HepG2 (cell line): ENCODE data around the gene APLNR. TPM values are rescaled to one million over a fixed set of nuclear protein-coding genes. Genes with fewer than 3 reads are reported as not detected.

ENCODE experiments used
- ATAC-seq: fragments of 200-7000 bp; cut with Tn5 transposase; 3 replicates; pipeline ENCODE4 v1.9.1; 2020; ENCODE audit warnings: mild to moderate bottlenecking, moderate library complexity
- BruUV-seq: library from RNA; stranded (reverse); fragments of 400-500 nt; replicated peaks from 2 replicates; lab custom pipeline; 2021; lab: Mats Ljungman, UMichigan
- CTCF ChIA-PET: fragments of 300-600 bp; formaldehyde crosslinking; extraction: SDS; loops from one replicate; lab custom pipeline; 2021; ENCODE audit warnings: low total read pairs, inconsistent platforms, low intra/inter-chr PET ratio; lab: Yijun Ruan, JAX
- POLR2A ChIA-PET: fragments of 350-600 bp; sonication (Branson Sonifier 250); formaldehyde crosslinking; loops from one replicate; lab custom pipeline; 2020; ENCODE audit warnings: antibody characterized with exemption, inconsistent platforms; lab: Yijun Ruan, JAX
- DNase-seq: peaks from one replicate; pipeline ENCODE4 v3.0.0-alpha.2; 2015; ENCODE audit warnings: low spot score
- FAIRE-seq: peaks from 3 replicates; lab custom pipeline; 2011; peaks lifted over from hg19 to GRCh38; lab: Jason Lieb, UNC
- H2AFZ ChIP-seq: one replicate; pipeline ENCODE4 v1.6.1; 2011; ENCODE audit warnings: low read length, inconsistent platforms
- H3K27ac ChIP-seq: fragments of 300-600 bp; 3 replicates; pipeline ENCODE4 v1.8.0; 2011; ENCODE audit warnings: mixed run types, mild to moderate bottlenecking, mixed read lengths, low read length, inconsistent platforms; ENCODE audit not compliant: insufficient read depth; ENCODE audit errors: extremely low read length
- H3K27me3 ChIP-seq, 2 experiments: fragments of 200-600 bp in 1 of 2; 2 replicates in 1 of 2; 3 replicates in 1 of 2; pipeline versions ENCODE4 v1.6.0 to v1.8.0; 2011; ENCODE audit warnings: low read length in 2 of 2, mild to moderate bottlenecking in 2 of 2, moderate library complexity in 2 of 2, inconsistent platforms in 1 of 2; ENCODE audit not compliant: insufficient read depth in 2 of 2, control insufficient read depth in 1 of 2
- H3K36me3 ChIP-seq, 2 experiments: fragments of 200-600 bp in 1 of 2; replicated peaks in 1 of 2; 2 replicates in 1 of 2; 3 replicates in 1 of 2; pipeline versions ENCODE4 v1.5.1 to v1.8.0; 2011; ENCODE audit warnings: low read length in 2 of 2, inconsistent platforms in 1 of 2; ENCODE audit not compliant: insufficient read depth in 2 of 2, control insufficient read depth in 1 of 2
- H3K4me1 ChIP-seq: 2 replicates; pipeline ENCODE4 v1.5.1; 2012; ENCODE audit warnings: low read length, inconsistent platforms; ENCODE audit not compliant: insufficient read depth
- H3K4me2 ChIP-seq: 2 replicates; pipeline ENCODE4 v1.6.0; 2011; ENCODE audit warnings: low read depth, low read length, inconsistent platforms
- H3K4me3 ChIP-seq, 3 experiments: fragments of 200-600 bp in 1 of 3; sonication (generic), shearing (Covaris generic) in 1 of 3; replicated peaks in 1 of 3; 2 replicates each; pipeline ENCODE4 v1.5.1; 2011 to 2016; ENCODE audit warnings: low read length in 3 of 3, inconsistent platforms in 2 of 3, low read depth in 2 of 3, mild to moderate bottlenecking in 2 of 3, control low read depth in 1 of 3, mixed read lengths in 1 of 3; ENCODE audit not compliant: insufficient read depth in 1 of 3
- H3K79me2 ChIP-seq: one replicate; pipeline ENCODE4 v1.6.1; 2011; ENCODE audit warnings: low read length, inconsistent platforms; ENCODE audit not compliant: insufficient read depth
- H3K9ac ChIP-seq: 2 replicates; pipeline ENCODE4 v1.6.0; 2011; ENCODE audit warnings: mild to moderate bottlenecking, low read depth, low read length, inconsistent platforms; ENCODE audit not compliant: insufficient read depth
- H3K9me3 ChIP-seq: 2 replicates; pipeline ENCODE4 v1.5.1; 2012; ENCODE audit warnings: mild to moderate bottlenecking, low read length
- H4K20me1 ChIP-seq: 2 replicates; pipeline ENCODE4 v1.6.0; 2011; ENCODE audit warnings: inconsistent platforms, mild to moderate bottlenecking, low read length, moderate library complexity; ENCODE audit not compliant: insufficient read depth
- CEBPG ChIP-seq: IDR thresholded peaks from 2 replicates; pipeline ENCODE4 v1.6.1; 2016
- ZBTB40 ChIP-seq, 2 experiments: fragments of 450-650 bp in 1 of 2; sonication (generic) in 1 of 2; formaldehyde crosslinking in 1 of 2; IDR thresholded peaks; 2 replicates each; pipeline versions ENCODE4 v1.6.1 to v1.8.0; 2016 to 2022; ENCODE audit warnings: antibody characterized with exemption in 1 of 2, mild to moderate bottlenecking in 1 of 2, missing genetic modification reagents in 1 of 2
- ZNF460 ChIP-seq: sonication (generic); formaldehyde crosslinking; IDR thresholded peaks from 2 replicates; pipeline ENCODE4 v1.5.1; 2020; ENCODE audit warnings: missing genetic modification reagents, mild to moderate bottlenecking, borderline replicate concordance
- ZNF616 ChIP-seq: sonication (generic); formaldehyde crosslinking; IDR thresholded peaks from 2 replicates; pipeline ENCODE4 v1.5.0; 2020; ENCODE audit warnings: low read depth, mild to moderate bottlenecking, missing genetic modification reagents
- WGBS: methylation state at CpG from one replicate; pipeline ENCODE4 v1.1.6; 2017; ENCODE audit warnings: low lambda C conversion rate; 5-methylcytosine and 5-hydroxymethylcytosine counted together
- in situ Hi-C: cut with HindIII; loops from 2 replicates; pipeline ENCODE4 v1.10.0; 2017; ENCODE audit warnings: low pct_unique_long_range_greater_than_20kb; ENCODE audit not compliant: extremely low pct_ligation_motif_present
- intact Hi-C: fragments of 100-400 bp; cut with micrococcal nuclease; formaldehyde crosslinking; loops from one replicate; pipeline ENCODE4 v1.10.0; 2022; ENCODE audit not compliant: unreplicated experiment
- polyA plus RNA-seq, 8 experiments: library from polyadenylated mRNA; depleted of rRNA in 3 of 8; stranded (reverse) in 7 of 8; unstranded in 1 of 8; fragments of >200 nt; fragmentation: Illumina TruSeq in 4 of 8; extraction: Trizol in 4 of 8; gene quantifications; 2 replicates each; pipeline versions ENCODE4 v1.2.1 to v1.2.3, GENCODE V29; 2011 to 2016; ENCODE audit warnings: low read depth in 4 of 8, missing spikeins in 1 of 8, mixed read lengths in 1 of 8; ENCODE audit not compliant: insufficient read depth in 1 of 8
- total RNA-seq, 5 experiments: library from RNA; depleted of rRNA; stranded (reverse); fragments of >200 nt; fragmentation: Illumina TruSeq; extraction: Trizol; gene quantifications; 2 replicates each; pipeline ENCODE4 v1.2.3, GENCODE V29; 2016; ENCODE audit warnings: low read depth in 1 of 5
- TF ChIP-seq, protein P1 (sequence below): sonication (generic); formaldehyde crosslinking; IDR thresholded peaks from 2 replicates; pipeline ENCODE4 v1.4.0; 2020; ENCODE audit warnings: missing genetic modification reagents

APLNR gene
- total and polyA plus RNA-seq, 2 of the 13 experiments (the other 11 are each of a cell fraction or from before 2014, with no cell fraction given) = not detected

- ATAC-seq (no peak), FAIRE-seq (no peak), DNase-seq (no peak)
- TF ChIP-seq ZBTB40 (IDR thresholded peaks at IDR 0.05) (peak; percentile 82), ZBTB40 (CRISPR knock-in tag; IDR thresholded peaks at IDR 0.05) (no peak), ZNF460 (no peak), ZNF616 (CRISPR knock-in tag) (no peak), CEBPG (CRISPR knock-in tag) (no peak)
- TF ChIP-seq, protein P1, sequence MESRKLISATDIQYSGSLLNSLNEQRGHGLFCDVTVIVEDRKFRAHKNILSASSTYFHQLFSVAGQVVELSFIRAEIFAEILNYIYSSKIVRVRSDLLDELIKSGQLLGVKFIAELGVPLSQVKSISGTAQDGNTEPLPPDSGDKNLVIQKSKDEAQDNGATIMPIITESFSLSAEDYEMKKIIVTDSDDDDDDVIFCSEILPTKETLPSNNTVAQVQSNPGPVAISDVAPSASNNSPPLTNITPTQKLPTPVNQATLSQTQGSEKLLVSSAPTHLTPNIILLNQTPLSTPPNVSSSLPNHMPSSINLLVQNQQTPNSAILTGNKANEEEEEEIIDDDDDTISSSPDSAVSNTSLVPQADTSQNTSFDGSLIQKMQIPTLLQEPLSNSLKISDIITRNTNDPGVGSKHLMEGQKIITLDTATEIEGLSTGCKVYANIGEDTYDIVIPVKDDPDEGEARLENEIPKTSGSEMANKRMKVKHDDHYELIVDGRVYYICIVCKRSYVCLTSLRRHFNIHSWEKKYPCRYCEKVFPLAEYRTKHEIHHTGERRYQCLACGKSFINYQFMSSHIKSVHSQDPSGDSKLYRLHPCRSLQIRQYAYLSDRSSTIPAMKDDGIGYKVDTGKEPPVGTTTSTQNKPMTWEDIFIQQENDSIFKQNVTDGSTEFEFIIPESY (CRISPR knock-in tag) = no peak
- H3K79me2 ChIP-seq = no peaks in the 10 kb centered on the region
- WGBS = 26% methylated on average over 4 of the region's 4 CpGs
- no peaks in the 10 kb centered on the region for H3K36me3 ChIP-seq
- no peak overlapping the region for H2AFZ ChIP-seq
- no peak overlapping the region for H3K27ac ChIP-seq
- no peak overlapping the region for H3K4me3 ChIP-seq
- ChIA-PET POLR2A (no interaction called here), CTCF (no interaction called here)
- in situ Hi-C loops (no loop called here), intact Hi-C loops (no loop called here)
- no peaks in the 10 kb centered on the region for H3K4me1 ChIP-seq
- BruUV-seq = no TSS peak
- H3K9ac ChIP-seq = no peak overlapping the region
- no peaks in the 10 kb centered on the region; a peak in 1 of 5 replicates for H3K27me3 ChIP-seq
- H3K4me2 ChIP-seq = no peak overlapping the region
- H4K20me1 ChIP-seq = no peaks in the 10 kb centered on the region
- H3K9me3 ChIP-seq = no peaks in the 10 kb centered on the region
Measured at GRCh38 chr11:57190548-57190947, 46.5 kb downstream of the APLNR start.
